Stimulated activated CD4-positive, alpha-beta T cell treated with anti-CD3 and anti-CD28 coated beads, Interleukin-12 subunit alpha, Interleukin-12 subunit beta, amount 100 ng/mL, for 48 hours (primary cell): ENCODE results near the gene CBR3.

ENCODE experiments used
- DNase-seq, 3 donors: peaks; one replicate each; pipeline ENCODE4 v3.0.0-alpha.2; 2020; ENCODE audit warnings: low read depth in 2 of 3, low spot score in 1 of 3

CBR3 gene

DNA sequence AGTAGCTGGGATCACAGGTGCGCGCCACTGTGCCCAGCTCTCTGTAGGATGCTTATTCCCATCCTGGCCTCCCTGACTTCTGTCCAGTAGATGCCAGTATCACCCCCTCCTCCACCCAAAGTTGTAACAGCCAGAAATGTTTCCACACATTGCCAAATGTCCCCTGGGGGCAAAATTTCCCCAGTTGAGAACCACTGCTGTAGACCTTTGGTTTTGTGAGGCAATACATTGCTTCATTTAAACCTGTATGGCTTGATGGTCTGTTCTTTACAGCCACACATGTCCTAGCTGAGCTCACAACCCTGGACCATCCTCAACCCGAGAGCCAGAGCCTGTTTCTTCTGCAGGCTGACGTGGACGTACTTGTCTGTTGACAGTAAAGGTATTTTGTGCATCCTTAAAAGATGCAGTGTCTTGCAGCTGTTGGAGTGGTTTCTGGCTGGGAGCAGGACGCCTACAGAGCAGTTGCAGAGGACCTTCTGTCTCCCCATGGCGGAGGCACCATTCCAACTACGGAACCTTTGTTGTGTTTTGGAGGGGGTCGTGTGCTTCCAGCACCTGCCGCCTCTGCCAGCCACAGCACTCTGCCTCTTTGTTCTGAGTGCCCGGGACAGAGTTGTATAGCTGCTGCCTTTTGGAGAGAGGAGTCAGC lies 48.4 kb downstream of the CBR3 start:
- no peak for DNase-seq

- DNase-seq, result no peak
Observed at GRCh38 chr21:36184545-36184944, 49.7 kb downstream of the CBR3 start.

DNA sequence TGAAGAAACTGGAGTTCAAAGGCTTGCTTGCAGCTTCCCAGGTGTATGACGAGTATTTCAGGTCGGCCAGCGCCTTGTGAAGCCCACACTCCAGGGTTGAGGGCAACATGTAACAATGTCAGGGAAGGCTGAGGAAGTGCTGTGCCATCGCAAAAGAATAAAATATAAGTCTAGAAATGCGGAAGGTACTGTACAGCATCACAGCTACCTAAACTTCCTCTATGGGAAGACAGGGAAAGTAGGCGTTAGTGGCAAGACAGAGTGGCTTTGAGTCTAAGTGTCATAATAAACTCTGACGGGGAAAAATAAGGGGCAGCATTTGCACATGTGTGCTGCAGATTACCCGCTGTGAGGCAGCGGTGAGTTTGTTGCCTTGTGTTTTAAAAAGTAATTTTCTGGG lies 50.6 kb downstream of the CBR3 start:
- DNase-seq, result no peak

GRCh38 chr21:36186081-36186480 lies 51.2 kb downstream of the CBR3 start:
- no peak for DNase-seq

DNA sequence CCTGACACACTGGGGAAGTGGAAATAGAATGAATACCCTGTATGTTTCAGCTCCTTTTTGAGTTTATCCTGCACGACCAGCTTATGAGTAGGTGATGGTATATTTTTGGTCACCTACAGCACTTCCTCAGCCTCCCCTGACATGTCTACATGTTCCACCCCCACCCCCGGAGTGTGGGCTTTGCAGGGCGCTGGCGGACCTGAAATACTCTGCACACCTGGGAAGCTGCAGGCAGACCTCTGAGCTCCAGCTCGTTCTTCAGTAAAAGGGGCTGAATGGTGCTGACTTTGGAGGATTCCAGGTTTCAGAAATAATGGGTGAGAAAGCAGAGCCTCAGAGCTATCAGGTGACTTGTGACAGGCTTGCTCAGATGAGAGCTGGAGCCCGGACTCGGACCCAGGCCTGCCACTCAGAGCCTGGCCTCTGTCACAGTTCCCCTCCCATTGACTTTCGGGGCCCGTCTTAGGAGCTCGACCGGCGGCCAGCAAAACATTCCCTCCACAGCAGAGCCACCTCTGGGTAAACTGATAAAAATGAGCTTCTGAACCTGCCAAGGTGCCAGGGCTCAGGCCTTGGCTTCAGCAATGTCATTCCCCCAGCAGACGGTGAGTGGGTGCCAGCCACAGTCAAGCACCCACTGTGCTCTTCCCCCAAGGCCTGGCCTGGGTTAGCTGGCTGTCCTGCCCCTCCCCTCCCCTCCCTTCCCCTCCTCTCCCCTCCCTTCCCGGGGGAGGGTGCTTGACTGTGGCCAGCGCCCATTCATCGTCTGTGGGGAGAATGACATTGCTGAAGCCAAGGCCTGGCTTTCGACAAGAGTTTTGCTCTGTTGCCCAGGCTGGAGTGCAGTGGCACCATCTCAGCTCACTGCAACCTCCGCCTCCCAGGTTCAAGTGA lies 51.9 kb downstream of the CBR3 start:
- DNase-seq, result no peak

DNA sequence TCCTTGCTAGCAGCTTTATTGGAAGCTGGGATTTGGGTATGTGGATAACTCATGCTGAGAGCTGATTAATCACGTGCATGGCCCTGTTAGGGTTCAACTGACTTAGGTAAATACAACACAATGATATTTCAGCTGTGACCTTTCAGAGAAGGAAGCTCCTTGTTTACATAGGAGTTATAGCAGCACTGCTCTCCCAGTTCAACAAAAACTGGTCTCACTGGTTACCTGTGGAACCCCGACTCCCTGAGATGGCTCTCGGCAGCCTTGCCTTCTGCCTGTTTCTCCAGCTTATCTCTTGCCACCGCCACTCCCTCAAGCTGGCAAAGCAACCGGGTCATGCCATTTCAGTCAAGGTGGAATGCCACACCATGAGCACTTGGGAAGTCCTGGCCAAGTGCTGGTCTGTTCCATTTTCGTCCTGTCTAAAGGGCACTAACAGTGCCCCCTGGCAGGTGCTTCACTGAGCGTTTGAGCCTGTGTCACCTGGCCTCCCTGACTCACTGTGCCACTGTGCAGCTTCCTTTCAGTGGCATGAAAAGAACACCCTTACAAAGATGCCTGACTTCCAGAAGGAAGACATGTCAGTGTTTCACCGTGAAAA lies 53.3 kb downstream of the CBR3 start:
- DNase-seq, result no peak

GRCh38 chr21:36188937-36189336 lies 54.1 kb downstream of the CBR3 start:
- DNase-seq, result no peak

- no peak for DNase-seq
Observed at GRCh38 chr21:36190736-36191135, 55.9 kb downstream of the CBR3 start.

GRCh38 chr21:36193200-36193599 lies 58.3 kb downstream of the CBR3 start:
- DNase-seq, result no peak

- no peak for DNase-seq
Observed at GRCh38 chr21:36194024-36194423, 59.1 kb downstream of the CBR3 start.

DNA sequence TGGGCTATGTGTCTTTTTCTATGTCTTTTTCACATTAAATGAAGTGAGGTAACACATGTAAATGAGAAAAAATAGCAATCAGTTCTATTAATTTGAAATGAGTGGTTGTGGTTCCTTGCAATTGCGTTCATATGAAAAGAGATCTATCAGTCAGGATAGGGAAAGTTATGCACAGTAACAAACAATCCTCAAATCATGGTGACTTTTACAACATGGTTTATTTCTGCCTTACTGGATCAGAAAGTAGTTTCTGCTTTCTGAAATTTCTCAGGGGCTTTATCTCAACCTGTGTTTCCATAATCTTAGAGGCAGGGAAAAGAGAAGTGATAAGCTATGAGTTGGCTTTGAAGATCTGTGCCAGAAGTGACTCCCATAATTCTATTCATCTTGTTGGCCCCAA lies 60.7 kb downstream of the CBR3 start:
- no peak for DNase-seq
